ENCODE results near the gene CCDC27.

DNA sequence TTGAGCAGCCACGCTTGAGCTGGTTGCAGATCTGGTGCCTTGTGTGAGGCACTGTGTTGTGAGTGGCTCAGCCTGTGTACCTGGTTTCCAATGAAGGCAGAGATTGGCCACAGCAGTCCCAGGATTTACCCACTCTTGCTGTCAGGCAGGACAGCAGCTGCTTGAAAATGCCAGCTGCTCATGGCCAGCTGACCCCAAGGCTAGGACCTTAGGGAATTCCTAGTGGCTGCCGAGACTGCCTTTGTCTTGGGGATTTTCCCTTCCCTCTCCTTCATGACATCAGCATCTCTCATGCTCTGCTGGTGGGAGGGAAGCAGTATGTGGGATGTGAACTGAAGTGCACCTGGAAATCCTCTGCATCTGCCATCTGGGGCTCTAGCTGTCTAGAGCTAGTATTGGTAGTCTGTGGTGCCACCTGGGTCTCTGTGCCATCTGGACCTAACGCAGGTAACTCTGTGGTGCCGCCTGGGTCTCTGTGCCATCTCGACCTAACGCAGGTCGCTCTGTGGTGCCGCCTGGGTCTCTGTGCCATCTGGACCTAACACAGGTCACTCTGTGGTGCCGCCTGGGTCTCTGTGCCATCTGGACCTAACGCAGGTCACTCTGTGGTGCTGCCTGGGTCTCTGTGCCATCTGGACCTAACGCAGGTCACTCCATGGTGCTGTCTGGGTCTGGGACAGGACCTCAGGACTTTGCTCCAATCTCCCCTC, 47.9 kb downstream of the CCDC27 start:
- TF ChIP-seq, protein P1, sequence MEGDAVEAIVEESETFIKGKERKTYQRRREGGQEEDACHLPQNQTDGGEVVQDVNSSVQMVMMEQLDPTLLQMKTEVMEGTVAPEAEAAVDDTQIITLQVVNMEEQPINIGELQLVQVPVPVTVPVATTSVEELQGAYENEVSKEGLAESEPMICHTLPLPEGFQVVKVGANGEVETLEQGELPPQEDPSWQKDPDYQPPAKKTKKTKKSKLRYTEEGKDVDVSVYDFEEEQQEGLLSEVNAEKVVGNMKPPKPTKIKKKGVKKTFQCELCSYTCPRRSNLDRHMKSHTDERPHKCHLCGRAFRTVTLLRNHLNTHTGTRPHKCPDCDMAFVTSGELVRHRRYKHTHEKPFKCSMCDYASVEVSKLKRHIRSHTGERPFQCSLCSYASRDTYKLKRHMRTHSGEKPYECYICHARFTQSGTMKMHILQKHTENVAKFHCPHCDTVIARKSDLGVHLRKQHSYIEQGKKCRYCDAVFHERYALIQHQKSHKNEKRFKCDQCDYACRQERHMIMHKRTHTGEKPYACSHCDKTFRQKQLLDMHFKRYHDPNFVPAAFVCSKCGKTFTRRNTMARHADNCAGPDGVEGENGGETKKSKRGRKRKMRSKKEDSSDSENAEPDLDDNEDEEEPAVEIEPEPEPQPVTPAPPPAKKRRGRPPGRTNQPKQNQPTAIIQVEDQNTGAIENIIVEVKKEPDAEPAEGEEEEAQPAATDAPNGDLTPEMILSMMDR (IDR thresholded peaks at IDR 0.05; ENCODE audit: low read depth, low read length, missing input control): no peak
- TF ChIP-seq RAD21 (IDR thresholded peaks at IDR 0.05) (no peak), GABPA (IDR thresholded peaks at IDR 0.05 in 1 of 2, conservative IDR thresholded peaks at IDR 0.05 in 1 of 2) (no peak), EGR1 (IDR thresholded peaks at IDR 0.05; ENCODE audit: low read depth in 2 of 2) (no peak), SP1 (IDR thresholded peaks at IDR 0.05) (no peak)
- TF ChIP-seq, protein P2, sequence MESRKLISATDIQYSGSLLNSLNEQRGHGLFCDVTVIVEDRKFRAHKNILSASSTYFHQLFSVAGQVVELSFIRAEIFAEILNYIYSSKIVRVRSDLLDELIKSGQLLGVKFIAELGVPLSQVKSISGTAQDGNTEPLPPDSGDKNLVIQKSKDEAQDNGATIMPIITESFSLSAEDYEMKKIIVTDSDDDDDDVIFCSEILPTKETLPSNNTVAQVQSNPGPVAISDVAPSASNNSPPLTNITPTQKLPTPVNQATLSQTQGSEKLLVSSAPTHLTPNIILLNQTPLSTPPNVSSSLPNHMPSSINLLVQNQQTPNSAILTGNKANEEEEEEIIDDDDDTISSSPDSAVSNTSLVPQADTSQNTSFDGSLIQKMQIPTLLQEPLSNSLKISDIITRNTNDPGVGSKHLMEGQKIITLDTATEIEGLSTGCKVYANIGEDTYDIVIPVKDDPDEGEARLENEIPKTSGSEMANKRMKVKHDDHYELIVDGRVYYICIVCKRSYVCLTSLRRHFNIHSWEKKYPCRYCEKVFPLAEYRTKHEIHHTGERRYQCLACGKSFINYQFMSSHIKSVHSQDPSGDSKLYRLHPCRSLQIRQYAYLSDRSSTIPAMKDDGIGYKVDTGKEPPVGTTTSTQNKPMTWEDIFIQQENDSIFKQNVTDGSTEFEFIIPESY (IDR thresholded peaks at IDR 0.05): no peak
- TF ChIP-seq, protein P3, sequence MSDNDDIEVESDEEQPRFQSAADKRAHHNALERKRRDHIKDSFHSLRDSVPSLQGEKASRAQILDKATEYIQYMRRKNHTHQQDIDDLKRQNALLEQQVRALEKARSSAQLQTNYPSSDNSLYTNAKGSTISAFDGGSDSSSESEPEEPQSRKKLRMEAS (IDR thresholded peaks at IDR 0.05): no peak

All from liver (tissue), 3 donors.